Muscle of leg (tissue), 11 donors: ENCODE measurements around the gene C1orf159. TPM values are rescaled to one million over a fixed set of nuclear protein-coding genes. Genes with fewer than 3 reads are reported as not detected.

ENCODE experiments used
- DNase-seq: peaks from one replicate; pipeline ENCODE4 v3.0.0; 2013
- H3K27ac ChIP-seq: one replicate; pipeline ENCODE4 v1.5.1; 2013; ENCODE audit warnings: mild to moderate bottlenecking, low read length, control low read depth
- H3K27me3 ChIP-seq: one replicate; pipeline ENCODE4 v1.6.1; 2013; ENCODE audit warnings: low read length; ENCODE audit not compliant: control insufficient read depth, insufficient read depth
- H3K36me3 ChIP-seq: one replicate; pipeline ENCODE4 v1.6.1; 2013; ENCODE audit warnings: low read length; ENCODE audit not compliant: control insufficient read depth, insufficient read depth
- H3K4me1 ChIP-seq: one replicate; pipeline ENCODE4 v1.6.1; 2013; ENCODE audit warnings: low read length; ENCODE audit not compliant: control insufficient read depth, insufficient read depth
- H3K4me3 ChIP-seq: one replicate; pipeline ENCODE4 v1.5.1; 2013; ENCODE audit warnings: low read length, control low read depth
- H3K9me3 ChIP-seq: replicated peaks from 2 replicates; pipeline ENCODE4 v1.6.1; 2013; ENCODE audit warnings: low read depth, low read length; ENCODE audit not compliant: control insufficient read depth
- WGBS: methylation state at CpG from one replicate; pipeline ENCODE4 v1.1.5; 2013; ENCODE audit warnings: missing lambda C conversion rate; ENCODE audit not compliant: insufficient coverage; 5-methylcytosine and 5-hydroxymethylcytosine counted together
- polyA plus RNA-seq, 8 donors: library from polyadenylated mRNA; unstranded; fragments of 120-200 nt; gene quantifications; one replicate each; pipeline versions ENCODE4 v1.2.1 to v1.2.3, GENCODE V29; 2013; ENCODE audit warnings: inconsistent platforms in 1 of 8, low replicate concordance in 1 of 8; ENCODE audit not compliant: insufficient read length in 8 of 8, insufficient read depth in 1 of 8
- total RNA-seq: library from RNA; stranded (reverse); fragments of 120-200 nt; gene quantifications from one replicate; pipeline ENCODE4 v1.2.4, GENCODE V29; 2013

The C1orf159 gene
- total and polyA plus RNA-seq, 9 donors: 4.5 to 8.4 (median 6.1) TPM

DNA sequence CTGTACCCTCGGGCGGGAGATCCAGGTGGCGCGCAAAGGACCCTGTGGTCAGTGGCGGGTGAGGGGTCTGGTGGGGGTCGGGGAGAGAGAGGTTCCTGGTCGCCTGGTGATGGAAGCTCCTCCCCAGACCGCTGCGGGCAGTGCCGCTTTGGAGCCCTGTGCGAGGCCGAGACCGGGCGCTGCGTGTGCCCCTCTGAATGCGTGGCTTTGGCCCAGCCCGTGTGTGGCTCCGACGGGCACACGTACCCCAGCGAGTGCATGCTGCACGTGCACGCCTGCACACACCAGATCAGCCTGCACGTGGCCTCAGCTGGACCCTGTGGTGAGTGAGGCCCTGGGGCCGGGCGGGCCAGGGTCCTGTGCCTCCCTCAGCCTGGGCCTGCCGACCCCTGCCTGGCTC lies 72.5 kb downstream of the C1orf159 start:
- Histone ChIP-seq H3K9me3 (no peaks in the 10 kb centered on the region), H3K4me3 (no peak overlapping the region), H3K4me1 (peaks cover 15% of the 10 kb centered on the region), H3K36me3 (peaks cover 45% of the 10 kb centered on the region), H3K27me3 (peaks cover 22% of the 10 kb centered on the region), H3K27ac (no peak overlapping the region)
- no peak for DNase-seq
- 95% methylated on average over 25 of the region's 27 CpGs for WGBS

DNA sequence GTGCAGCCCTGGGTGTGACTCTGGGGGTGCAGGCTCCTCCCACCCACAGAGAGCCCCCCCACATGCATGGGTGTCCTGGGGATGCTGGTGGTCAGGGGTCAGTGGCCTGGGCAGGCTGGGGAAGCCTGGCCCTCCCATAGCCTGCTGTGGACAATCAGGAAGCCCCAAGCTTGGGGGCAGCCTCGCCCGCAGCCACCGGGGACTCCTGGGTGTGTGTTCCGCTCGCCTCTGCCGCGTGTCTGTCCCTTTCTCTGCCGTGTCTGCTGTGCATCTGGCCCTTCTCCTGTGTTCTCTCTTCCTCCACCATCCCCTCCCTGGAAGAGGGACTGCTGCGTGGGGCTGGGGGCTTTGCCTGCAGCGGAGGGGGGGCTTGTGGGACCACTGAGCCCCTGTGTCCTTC lies 73.1 kb downstream of the C1orf159 start:
- no peaks in the 10 kb centered on the region for H3K9me3 ChIP-seq
- H3K4me1 ChIP-seq: peaks cover 15% of the 10 kb centered on the region
- H3K4me3 ChIP-seq: no peak overlapping the region
- H3K27ac ChIP-seq: no peak overlapping the region
- 70% methylated on average over 10 of the region's 10 CpGs for WGBS
- H3K27me3 ChIP-seq: peaks cover 28% of the 10 kb centered on the region
- DNase-seq: no peak
- H3K36me3 ChIP-seq: peaks cover 45% of the 10 kb centered on the region

DNA sequence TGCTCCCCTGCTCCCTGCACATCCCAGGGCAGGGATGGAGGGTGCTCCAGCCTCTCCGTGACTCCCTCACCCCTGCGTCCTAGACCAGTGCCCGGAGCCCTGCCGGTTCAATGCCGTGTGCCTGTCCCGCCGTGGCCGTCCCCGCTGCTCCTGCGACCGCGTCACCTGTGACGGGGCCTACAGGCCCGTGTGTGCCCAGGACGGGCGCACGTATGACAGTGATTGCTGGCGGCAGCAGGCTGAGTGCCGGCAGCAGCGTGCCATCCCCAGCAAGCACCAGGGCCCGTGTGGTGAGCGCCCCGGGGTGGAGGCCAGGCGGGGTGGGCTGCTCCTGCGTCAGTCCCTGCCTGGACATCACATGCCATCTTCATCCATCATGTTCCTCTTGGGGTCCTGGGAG lies 74.0 kb downstream of the C1orf159 start:
- Histone ChIP-seq H3K4me1 (peaks cover 15% of the 10 kb centered on the region), H3K27ac (no peak overlapping the region), H3K27me3 (peaks cover 29% of the 10 kb centered on the region), H3K9me3 (no peaks in the 10 kb centered on the region), H3K36me3 (peaks cover 41% of the 10 kb centered on the region), H3K4me3 (no peak overlapping the region)
- DNase-seq: no peak
- 90% methylated on average over 24 of the region's 25 CpGs for WGBS

DNA sequence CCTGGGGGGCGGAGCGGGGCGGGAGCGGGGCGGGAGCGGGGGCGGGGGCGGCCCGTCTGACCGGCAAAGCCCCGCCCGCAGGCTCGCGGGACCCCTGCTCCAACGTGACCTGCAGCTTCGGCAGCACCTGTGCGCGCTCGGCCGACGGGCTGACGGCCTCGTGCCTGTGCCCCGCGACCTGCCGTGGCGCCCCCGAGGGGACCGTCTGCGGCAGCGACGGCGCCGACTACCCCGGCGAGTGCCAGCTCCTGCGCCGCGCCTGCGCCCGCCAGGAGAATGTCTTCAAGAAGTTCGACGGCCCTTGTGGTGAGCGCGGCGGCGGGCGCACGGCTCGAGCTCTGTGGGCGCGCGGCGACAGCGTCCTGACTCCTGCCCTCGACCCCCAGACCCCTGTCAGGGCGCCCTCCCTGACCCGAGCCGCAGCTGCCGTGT lies 74.8 kb downstream of the C1orf159 start:
- Histone ChIP-seq H3K4me3 (no peak overlapping the region), H3K36me3 (peaks cover 40% of the 10 kb centered on the region), H3K9me3 (no peaks in the 10 kb centered on the region), H3K27ac (no peak overlapping the region), H3K4me1 (peaks cover 15% of the 10 kb centered on the region), H3K27me3 (peaks cover 29% of the 10 kb centered on the region)
- WGBS: 26% methylated on average over 44 of the region's 60 CpGs
- DNase-seq: no peak

DNA sequence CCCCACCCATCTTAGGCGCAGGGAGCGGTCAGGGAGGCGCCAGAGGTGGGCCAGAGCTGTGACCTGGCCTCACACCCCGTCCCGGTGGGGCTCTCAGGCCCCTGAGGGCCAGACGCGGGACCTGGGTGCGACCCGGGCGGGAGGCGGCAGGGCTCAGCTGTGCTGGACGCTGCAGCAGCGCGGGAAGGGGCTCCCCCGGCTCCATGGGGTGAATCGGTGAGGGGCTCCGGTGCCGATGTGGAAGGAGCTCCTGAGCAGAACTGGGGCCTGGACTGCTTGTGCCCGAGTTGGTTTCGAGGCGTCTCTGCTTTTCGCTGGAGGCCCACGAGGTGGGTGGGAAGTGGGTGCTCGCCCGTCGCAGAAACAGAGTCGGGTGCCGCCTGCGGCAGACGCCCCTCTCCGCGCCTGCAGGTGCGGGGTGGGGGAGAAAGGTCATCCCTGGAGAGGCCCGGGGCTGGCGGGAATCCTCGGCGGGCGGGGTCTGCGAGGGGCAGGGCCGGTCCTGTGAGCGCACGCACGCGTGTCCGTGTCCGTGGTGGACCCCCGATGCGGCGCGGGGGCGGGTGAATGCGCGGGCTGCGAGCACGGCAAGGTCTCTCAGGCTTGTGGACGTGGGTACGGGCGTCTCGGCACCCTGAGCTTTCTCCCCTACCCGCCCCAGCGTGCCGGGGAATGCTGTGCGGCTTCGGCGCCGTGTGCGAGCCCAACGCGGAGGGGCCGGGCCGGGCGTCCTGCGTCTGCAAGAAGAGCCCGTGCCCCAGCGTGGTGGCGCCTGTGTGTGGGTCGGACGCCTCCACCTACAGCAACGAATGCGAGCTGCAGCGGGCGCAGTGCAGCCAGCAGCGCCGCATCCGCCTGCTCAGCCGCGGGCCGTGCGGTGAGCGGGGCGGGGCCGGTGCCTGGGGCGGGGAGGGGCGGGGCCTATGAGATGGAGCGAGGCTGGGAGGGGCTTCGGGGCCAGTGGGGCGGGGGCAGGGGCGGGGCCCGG lies 75.6 kb downstream of the C1orf159 start:
- peak; percentile 78 for DNase-seq
- under 1% methylated on average over 74 of the region's 99 CpGs for WGBS
- peaks cover 32% of the 10 kb centered on the region for H3K36me3 ChIP-seq
- H3K27me3 ChIP-seq: peaks cover 33% of the 10 kb centered on the region
- peaks cover 15% of the 10 kb centered on the region for H3K4me1 ChIP-seq
- no peaks in the 10 kb centered on the region for H3K9me3 ChIP-seq
- no peak overlapping the region for H3K27ac ChIP-seq
- H3K4me3 ChIP-seq: peak overlapping the region; percentile 41

DNA sequence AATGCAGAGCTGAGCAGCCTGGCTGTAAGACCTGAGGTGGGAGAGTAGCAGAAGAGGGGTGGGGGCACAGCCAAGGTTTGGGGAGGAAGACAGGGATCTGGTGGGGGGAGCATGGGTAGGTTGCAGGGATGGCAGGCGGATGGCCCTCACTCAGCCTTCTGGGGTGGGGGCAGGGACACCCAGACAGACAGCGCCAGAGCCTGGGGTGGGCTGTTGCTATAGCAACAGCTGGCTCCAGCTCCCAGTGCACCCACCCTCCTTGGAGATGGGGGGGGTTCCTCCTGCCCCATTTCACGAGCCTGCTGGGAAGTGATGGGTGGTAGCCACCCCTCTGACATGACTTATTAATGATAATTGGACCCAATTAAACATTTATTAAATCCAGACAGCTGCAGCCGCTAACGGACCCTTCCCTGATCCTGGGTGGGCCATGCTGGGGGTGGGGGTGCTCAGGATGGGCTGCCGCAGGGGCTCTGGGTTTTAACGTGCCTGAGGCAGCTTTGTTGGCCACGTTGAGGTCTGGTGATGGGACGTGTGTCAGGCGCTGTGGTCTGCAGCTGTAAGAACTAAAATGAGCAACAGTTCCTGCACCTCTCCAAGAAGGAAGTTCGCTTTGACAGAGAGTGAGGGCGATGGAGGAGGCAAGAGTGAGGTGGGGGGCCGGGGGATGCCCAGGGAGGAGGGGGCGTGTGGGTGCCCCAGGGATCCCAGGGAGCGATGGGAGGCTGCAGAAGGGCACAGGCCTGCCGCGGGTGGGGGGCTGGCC lies 76.6 kb downstream of the C1orf159 start:
- no peak overlapping the region for H3K4me3 ChIP-seq
- peaks cover 23% of the 10 kb centered on the region for H3K36me3 ChIP-seq
- DNase-seq: no peak
- no peaks in the 10 kb centered on the region for H3K9me3 ChIP-seq
- peaks cover 19% of the 10 kb centered on the region for H3K4me1 ChIP-seq
- H3K27me3 ChIP-seq: peaks cover 41% of the 10 kb centered on the region
- 14% methylated on average over 9 of the region's 17 CpGs for WGBS
- H3K27ac ChIP-seq: no peak overlapping the region

DNA sequence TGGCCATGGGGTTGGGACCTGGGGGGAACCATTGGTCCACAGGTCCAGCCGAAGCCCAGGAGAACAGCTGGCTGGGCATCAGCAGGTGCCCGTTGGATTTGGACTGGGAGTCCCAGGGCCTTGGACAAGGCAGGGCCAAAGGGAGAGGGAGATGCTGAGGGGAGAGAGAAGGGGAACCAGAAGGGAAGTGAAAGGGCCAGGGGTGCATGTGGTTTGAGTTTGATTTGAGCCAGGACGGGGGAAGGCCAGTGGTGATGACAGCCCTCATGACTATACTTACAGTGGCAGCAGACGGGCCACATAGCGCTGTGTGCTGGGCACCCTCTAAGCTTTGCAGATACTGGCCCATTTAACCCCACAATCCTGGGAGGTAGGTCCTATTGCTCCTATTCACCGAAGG lies 77.2 kb downstream of the C1orf159 start:
- Histone ChIP-seq H3K27me3 (peaks cover 46% of the 10 kb centered on the region), H3K4me3 (no peak overlapping the region), H3K9me3 (no peaks in the 10 kb centered on the region), H3K4me1 (peaks cover 24% of the 10 kb centered on the region), H3K27ac (no peak overlapping the region), H3K36me3 (peaks cover 16% of the 10 kb centered on the region)
- WGBS: 62% methylated on average over 2 of the region's 6 CpGs
- DNase-seq: no peak

DNA sequence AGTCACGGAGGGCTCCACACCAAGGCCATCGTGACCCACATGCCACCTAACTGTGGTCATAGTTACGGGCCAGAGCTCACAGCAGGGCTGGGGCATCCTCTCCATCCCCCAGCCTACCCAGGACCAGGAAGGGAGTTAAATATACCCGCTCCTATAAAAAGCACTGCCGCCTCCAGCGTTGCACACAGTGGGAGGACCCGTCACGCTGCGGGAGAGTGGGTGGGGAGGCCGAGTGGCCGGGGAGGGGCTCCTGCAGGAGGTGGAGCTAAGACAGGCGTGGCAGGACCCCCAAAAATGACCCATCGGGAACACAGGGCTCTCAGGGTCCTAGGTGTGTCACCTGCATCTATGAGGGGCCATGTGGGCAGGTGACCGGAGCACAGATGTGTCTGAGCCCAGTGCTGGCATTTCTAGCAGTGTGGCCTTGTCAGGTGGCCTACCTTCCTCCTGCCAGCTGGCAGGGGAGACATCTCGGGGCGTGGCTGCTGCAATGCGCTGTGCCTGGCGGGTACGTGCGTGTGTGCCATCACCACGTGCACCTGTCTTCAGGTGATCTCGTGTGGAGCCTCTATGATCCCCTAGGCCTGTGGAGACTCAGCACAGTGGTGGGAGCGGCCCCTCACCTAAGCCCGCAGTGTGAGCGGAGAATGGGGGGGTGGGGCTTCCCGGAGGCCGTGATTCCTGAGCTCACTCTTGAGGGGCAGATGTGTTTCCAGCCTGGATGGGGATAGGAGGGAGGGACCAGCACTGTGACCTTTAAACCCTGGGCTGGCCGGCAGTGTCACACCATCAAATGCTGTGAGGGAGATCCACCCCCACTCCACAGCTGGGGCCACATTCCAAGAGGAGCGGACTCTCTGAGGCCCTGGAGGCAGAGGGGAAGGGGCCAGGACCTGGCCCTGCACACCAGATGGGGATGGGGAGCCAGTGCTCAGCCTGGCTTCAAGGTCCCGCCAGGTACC lies 78.2 kb downstream of the C1orf159 start:
- peaks cover 6% of the 10 kb centered on the region for H3K36me3 ChIP-seq
- 85% methylated on average over 22 of the region's 30 CpGs for WGBS
- peaks cover 29% of the 10 kb centered on the region for H3K4me1 ChIP-seq
- no peak overlapping the region for H3K4me3 ChIP-seq
- no peaks in the 10 kb centered on the region for H3K9me3 ChIP-seq
- peaks cover 52% of the 10 kb centered on the region for H3K27me3 ChIP-seq
- DNase-seq: no peak
- H3K27ac ChIP-seq: no peak overlapping the region

DNA sequence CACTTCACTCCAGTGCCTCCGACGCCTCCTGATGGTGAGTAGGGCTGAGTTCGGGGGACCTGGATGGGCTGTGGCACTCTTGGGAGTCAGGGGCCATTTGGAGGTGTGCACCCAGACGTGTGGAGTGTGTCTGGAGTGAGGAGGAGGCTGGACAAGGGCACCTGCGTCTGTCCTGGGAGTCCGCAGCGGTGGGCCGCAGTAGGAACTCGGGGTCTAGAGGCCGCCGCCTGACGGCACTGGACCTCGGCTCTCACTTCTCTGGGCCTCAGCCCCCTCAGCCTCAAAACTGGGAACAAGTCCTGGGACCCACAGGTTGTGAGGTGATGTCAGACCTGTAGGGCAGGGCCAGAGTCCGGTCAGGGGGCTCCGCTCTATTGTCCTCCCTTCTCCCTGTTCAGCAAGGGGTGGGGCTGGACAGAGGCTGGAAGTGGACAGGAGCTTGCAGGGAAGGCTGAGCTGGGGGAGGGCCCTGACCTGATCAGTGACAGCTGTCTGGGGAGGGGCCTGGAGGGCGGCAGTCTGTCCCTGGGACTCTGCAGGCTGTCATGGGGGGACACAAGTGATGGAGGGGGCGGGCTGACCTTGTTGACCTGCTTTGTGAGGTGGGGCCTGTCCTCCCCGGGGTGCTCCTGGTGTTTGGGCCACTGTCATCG lies 80.5 kb downstream of the C1orf159 start:
- DNase-seq: no peak
- H3K27me3 ChIP-seq: peaks cover 59% of the 10 kb centered on the region
- no peak overlapping the region for H3K4me3 ChIP-seq
- no peak overlapping the region for H3K27ac ChIP-seq
- H3K9me3 ChIP-seq: no peaks in the 10 kb centered on the region
- WGBS: 95% methylated on average over 12 of the region's 19 CpGs
- peaks cover 4% of the 10 kb centered on the region for H3K36me3 ChIP-seq
- peaks cover 46% of the 10 kb centered on the region for H3K4me1 ChIP-seq
